Activated gamma-delta T cell treated with Interleukin-2 at 50 U/mL for 16 hours (primary cell): ENCODE measurements around the gene NTN1.

ENCODE experiments used
- DNase-seq: peaks from one replicate; pipeline ENCODE4 v3.0.0-alpha.2; 2020

The NTN1 gene

DNA sequence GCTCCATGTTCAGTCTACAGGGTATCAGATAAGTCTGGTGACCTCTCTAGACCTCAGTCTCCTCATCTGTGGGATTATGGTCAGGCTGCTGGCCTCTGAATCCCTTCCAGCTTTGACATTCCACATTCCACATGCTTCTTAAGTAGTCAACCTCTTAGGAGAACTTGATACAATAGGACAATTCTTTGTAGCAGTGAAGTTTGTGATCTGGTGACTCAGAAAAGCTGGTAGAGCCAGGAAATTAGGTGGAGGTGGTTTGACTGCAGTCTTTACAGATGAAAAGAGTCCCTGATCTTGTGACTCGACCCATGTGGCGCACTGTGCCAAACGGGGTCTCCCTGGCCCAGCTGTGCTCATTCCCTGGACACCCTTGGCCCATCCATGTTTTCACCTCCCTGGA, 147.8 kb downstream of the NTN1 start:
- DNase-seq: no peak

DNA sequence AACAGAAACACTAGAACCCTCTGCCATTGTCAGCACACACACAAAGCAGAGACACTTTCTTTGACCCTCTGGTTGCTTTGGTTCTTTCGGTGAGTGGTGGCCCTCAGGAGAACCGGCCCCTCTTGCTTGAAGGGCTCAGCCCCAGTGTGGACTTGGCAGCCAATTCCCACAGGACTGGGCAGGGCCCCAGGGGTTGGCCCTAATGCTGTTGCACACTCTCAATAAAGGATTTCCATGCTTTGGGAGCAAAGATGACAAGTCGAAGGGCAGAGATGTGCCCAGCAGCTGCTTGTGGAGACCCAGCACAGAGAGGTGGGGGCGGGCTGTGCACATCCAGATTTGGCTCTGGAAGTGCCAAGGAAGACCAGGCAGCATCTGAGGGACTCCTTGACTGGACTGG, 149.0 kb downstream of the NTN1 start:
- DNase-seq: no peak

DNA sequence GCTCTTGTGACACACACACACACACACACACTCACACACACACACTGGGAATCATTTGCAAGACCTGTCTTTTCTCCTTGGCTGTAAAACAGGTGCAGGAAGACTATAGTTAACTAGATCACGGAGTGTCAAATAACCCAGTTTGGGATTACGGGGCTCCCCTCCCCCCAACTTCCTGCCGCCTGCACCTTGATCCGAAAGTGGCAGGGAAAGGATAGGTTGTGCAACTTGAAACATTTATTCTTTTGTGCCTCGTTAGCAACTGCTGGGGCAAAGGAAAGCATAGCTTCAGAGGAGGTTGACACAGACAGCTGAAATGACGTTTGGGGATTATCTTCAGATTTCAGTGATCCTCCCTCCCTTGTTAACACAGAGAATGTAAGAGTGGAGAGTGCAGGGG, 149.5 kb downstream of the NTN1 start:
- no peak for DNase-seq

DNA sequence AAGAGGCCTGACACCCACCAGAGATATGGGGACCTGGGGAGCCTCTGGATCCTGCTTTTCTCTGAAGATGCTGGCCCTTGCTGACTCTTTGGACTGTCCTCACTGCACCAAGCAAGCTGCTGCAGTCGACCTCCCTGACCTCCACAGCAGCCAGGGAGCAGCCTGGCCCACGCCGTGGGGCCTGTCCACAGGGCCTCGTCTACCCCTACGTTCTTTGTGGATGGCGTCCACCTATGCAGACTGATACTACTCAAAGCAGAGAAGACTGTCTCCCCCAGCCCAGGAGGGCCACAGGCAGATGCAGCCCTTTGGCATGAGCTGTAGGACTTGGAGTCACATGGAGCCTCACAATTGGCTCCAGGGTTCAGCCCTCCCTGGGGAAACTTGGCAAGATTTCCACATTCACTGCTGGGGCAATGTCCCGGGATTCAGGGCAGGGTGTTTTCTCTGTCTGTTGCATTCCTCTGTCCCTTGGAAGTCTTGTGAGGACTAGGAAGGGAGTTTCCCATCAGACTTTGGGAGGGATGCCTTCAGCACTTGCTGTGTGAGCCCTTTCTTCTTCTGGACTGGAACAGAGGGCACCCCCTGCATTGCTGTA, 152.2 kb downstream of the NTN1 start:
- DNase-seq: no peak

DNA sequence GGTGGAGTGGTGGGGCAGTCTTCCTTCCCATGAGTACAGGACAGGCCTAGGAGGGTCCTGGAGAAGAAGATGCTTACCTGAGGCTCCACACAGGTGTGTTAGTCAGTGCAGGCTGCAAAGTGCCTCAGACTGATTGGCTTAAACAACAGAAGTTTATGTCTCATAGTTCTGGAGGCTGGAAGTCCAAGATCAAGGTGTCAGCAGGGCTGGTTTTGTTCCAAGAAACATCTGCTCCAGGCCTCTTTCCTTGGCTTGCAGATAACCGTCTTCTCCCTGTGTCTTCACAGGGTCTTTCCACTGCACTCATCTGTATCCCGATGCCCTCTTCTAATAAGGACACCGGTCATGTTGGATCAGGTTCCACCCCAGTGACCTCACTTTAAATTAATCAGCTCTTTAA, 153.0 kb downstream of the NTN1 start:
- no peak for DNase-seq

DNA sequence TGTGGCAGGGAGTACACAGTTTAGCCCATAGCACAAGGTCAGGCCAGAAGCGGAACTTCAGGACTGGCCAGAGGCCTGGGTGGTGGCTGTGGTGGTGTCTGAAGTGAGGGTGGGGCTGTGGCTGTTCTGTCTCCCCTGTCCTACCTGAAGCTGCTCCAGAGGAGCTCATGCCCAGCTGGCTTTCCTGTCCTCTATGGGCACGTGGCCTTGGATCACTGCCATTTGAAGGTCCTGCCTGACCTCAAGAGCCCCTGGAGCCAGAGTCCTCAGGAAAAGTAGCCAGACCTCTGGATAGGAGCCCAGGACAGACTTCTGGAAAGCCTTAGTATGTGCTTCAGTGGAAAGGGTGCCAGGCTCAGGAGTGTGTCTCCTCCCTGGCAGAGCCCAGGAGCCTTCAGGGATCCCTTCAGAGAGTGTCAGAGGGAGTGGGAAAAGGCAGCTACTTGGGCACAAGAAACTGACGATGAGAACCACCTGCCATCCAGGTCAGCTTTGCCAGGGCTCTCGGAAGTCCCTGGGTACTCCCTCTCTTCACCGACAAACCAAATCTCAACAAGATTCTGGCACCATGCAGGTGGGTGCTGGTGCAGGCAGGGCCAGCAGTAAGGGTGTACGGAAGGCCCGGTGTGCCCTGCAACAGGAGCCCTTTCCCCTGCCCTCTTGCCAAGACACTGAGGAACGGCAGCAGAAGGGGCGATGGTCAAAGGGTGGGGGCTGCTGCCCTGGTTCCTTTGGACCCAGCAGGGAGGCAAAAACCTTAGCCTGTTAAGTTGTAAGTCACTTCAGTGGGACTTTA, 153.7 kb downstream of the NTN1 start:
- DNase-seq: no peak

DNA sequence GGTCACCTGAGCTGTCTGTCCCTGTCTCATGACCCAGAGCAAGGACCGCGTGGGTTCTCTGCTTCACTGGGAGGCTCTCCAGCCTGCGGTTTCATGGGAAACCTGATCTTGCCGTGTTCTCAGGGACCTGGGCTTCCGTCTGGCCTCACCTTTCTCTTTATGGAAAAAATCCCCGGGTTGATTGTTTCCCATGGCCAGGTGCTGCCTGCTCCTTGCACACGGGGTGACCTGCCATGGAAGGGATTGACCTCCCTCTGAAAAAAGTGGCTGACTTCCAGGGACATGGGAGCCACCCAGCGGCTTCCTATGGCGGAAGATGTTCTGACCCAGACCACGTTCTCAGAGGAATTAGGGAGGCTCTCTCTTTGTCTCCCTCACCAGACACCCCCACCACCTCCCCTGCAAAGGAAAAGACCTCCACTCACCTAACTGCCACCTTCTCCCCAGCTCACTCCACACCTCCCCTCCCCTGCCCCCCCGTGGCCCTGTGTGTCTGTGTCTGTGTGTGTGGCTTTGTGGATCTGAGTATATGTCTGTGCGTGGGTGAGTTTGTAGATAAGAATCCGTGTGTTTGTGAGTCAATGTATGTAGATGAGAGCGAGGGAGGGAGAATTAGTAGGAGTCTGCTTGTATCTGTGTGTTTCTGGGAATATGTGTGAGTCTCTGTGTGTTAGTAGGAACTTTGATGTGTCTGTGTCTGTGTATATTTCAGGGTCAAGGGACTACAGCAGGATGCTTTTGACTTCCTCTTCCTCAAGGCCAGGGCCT, 154.6 kb downstream of the NTN1 start:
- DNase-seq: no peak

DNA sequence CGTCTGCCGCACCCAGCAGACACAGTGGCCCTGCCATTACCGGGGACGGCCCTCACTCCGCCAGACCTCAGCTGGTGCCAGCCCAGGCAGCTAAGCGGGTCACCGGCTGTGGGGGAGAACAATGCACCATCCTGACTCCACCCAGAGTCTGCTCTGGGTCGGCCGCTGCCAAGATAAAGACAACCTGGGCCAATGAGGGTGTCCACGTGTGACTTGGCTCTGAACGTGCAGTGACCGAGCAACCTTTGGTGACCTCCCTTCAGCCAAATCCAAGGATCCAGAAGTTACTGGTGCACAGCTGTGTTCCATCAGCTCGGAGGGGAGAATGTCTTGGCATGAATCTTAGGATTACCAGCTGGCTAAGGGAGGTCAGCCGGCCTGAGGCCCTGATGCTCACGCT, 155.9 kb downstream of the NTN1 start:
- DNase-seq: no peak

DNA sequence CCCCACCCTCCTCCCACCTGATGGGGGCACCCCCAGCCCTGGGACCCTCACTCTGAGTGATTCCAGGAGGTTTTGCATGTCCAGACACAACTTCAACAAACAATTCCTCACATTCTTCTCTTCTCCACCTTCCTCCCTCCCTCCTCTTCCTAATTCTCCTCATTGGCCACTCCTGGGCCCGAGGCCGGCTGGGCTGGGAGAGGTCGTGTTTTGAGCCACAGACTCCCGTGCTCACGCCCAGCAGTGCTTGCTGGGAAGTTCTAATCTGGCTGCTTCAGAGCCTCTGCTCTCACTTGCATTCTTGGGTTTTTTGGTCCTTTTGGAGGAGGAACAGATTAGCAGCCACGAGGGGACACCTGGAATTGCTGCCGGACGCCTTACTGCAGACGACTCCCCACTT, 157.0 kb downstream of the NTN1 start:
- no peak for DNase-seq

DNA sequence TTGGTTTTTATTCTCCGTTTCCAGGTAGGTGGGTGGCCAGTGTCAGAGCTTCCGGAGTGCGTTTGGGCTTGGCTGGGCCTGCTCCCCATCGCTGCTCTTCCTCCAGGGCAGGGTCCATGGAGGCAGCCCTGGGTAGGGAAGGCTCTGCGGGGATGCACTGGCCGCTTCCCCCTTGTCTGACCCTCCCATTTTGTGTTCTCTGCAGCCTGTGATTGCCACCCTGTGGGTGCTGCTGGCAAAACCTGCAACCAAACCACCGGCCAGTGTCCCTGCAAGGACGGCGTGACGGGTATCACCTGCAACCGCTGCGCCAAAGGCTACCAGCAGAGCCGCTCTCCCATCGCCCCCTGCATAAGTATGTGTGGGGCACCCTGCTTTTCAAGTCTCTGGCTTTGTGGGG, 158.3 kb downstream of the NTN1 start:
- DNase-seq: no peak

DNA sequence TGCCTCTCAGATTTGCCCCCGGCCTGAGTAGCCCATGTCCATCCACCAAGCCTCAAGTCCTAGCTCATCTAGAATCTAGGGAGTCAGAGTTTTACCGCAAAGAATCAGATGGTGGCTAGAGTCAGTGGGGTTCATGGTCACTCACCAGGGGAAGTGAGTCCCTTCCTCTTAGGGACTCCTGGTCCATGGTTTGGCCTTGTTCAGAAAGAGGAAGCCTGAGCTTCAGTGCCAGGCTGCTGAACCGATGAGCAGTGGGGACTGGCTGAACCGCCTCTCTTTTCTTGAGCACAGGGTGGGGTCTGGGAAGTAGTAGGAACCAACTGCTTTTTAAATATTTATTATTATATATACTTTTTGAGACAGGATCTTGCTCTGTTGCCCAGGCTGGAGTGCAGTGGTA, 160.3 kb downstream of the NTN1 start:
- DNase-seq: no peak

DNA sequence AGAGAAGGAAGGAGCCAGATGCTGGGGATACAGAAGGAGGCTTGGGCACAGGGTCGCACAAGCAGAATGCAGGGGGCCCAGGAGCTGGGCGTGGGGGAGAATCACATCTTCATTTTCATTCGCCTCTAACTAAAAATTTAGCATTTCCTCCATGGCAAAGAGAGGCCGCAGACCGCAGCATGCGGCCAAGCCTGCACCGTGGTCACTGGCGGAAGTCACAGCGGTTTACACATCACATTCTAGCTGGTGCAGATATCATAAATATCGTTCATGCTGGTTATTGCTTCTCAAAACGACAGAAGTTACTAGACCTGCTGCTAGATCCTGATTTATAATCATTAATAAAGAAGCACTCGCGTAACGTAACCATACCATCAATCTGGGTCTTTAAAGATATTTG, 162.0 kb downstream of the NTN1 start:
- no peak for DNase-seq

DNA sequence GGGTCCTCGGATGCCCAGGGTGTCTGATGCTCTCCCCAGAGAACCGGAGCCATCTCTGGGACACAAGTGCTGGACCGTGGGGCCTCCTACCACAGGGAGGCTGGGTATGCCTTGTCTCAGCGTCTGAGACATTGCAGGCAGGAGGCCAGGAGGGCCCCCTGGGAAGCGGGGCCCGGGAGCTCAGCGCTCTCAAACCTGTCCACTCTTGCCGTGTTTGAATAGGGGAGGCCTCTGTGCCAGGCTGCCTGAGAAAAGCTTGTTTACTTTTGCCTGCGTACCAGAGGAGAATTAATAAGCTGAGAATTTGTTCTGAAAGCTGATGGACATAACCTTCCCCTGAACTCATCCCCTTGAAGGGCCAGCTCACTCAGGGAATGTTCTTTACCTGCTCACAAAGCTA, 163.8 kb downstream of the NTN1 start:
- DNase-seq: no peak

DNA sequence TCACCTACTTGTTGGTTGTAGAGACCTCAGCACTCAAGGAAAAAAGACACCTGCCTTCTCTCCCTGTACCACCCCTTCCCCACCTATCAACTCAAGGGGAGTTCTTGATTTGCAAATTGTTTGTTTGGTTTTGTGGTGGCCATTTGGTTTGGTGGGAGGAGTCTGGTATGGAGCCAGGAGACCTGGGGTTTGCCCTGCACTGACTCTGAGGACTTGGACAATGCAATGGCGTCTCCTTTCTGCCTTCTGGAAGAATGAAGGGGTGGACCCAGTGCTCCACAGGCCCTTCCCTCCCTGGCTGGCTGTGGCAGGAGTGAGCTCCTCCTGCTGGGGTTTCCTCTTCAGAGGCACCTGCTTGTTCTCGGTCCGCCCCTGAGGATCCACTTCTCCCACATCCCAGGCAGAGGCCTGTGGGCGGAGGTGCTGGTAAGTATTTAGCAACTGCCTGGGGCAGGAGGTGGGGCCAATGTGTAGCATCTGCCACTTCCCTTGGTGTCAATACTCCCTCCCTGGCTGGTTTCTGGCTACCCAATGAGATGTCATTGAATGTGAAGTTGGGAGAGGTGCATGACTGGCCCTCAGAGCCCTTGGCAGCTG, 164.5 kb downstream of the NTN1 start:
- DNase-seq: no peak

DNA sequence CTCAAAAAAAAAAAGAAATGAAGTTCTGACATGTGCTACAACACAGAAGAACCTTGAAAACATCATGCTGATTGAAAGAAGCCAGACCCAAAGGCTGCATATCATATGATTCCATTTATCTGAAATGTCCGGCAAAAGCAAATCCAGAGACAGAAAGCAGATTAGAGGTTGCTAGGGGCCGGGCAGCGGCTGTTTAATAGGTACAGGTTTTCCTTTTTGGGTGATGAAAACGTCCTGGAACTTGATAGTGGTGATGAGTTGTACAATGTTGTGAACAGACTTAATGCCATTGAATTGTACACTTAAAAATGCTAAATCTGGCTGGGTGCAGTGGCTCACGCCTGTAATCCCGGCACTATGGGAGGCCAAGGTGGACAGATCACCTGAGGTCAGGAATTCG, 166.5 kb downstream of the NTN1 start:
- DNase-seq: no peak

DNA sequence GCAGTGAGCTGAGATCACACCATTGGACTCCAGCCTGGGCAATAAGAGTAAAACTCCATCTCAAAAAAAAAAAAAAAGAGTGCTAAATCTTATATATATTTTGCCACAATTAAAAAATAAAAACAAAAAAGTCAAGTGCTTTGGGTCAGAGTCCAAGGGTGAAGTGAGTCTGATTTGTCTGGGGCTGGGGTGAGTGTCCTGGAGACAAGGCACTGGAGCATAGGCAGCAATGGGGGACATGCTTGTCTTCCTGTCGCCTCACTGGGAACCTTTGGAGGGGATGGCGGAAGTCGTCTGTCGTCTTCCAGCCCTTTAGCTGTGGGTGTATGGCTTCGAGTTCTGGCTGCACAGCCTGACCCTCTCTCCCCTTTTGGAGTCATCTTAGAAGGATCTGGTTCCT, 167.1 kb downstream of the NTN1 start:
- no peak for DNase-seq

DNA sequence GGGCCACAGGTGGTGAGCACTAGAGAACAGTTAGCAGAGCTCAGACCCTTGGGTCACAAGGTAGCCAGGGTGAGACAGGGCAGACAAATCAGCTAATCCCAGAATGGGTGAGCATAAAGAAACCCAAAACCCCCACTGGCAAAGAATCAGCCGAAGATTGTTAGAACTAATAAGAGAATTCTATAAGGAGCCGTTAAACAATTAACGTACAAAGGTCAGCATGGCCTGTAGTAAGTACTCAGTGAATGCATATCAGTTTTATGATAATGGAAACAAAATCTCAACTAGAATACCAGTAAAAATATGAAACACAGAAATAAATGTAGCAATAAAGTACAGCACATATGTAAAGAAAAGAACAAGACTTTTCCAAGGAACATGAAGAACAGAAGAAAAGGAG, 168.6 kb downstream of the NTN1 start:
- DNase-seq: no peak

DNA sequence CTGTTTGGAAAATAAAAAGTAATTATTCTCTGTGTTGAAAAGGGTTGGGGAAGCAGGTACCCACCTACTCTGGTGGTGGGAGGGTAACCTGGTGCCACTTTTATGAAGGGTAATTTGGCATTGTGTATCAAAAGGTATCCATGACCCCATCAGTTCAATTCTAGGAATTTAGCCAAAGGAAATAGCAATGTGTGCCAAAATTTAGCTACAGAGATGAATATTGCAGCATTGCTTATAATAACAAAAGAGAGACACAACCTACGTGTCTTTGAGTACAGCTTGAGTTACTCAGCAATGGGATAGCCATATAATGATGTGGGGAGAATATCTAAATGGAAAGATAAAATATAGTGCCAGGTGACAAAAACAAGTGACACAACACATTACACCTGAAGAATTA, 170.7 kb downstream of the NTN1 start:
- no peak for DNase-seq

DNA sequence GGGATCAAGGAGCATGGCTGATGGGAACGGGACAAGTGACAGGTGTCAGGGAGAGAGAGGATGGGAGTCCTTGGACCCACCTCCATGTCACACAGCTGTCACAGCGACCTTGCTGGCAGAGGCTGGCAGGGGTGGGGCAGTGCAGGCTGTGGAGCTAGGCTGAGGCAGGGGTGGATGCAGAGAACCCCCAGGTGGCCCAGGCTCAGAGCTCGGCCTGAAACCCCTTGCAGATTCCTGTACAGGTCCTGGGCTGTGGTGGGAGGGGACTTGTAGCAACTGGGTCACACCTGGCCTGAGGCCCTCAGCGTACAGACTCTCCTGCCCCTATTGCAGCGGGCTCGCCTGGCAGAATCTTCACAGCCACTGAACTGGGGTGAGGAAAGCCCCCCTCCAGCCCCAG, 174.1 kb downstream of the NTN1 start:
- DNase-seq: no peak

DNA sequence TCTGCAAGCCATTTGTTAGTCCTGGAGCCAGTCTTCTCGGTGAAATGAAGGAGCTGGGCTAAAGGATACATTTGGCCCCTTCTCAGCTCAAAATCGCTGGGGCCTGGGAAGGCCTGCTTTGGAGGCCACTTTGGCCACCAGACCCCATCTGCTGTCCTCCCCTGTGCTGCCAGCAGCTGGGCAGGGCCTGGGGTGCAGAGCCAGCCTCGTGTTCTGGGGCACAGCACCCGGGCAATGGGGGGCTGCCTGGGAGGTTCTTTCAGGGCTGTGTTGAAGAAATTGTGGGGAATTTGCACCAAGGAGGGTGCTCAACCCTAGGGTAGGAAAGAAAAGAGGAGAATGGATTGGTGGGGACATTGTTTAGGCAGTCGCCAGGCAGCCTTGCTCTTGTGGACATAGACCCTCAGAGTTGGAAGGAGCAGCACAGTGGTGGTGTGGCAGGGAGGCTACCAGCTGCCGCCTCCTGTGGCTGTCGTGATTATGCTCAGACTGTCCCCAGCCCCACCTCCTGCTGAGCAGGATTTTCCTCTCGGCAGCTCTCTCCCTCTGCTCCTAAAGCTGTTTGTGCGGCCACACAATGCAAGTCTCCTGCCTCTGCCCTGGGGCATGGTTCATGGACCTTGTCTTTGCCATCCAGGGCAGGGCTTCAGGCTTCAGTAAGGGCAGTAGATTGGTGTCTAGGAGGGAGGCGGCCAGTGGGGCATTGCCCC, 174.8 kb downstream of the NTN1 start:
- no peak for DNase-seq

DNA sequence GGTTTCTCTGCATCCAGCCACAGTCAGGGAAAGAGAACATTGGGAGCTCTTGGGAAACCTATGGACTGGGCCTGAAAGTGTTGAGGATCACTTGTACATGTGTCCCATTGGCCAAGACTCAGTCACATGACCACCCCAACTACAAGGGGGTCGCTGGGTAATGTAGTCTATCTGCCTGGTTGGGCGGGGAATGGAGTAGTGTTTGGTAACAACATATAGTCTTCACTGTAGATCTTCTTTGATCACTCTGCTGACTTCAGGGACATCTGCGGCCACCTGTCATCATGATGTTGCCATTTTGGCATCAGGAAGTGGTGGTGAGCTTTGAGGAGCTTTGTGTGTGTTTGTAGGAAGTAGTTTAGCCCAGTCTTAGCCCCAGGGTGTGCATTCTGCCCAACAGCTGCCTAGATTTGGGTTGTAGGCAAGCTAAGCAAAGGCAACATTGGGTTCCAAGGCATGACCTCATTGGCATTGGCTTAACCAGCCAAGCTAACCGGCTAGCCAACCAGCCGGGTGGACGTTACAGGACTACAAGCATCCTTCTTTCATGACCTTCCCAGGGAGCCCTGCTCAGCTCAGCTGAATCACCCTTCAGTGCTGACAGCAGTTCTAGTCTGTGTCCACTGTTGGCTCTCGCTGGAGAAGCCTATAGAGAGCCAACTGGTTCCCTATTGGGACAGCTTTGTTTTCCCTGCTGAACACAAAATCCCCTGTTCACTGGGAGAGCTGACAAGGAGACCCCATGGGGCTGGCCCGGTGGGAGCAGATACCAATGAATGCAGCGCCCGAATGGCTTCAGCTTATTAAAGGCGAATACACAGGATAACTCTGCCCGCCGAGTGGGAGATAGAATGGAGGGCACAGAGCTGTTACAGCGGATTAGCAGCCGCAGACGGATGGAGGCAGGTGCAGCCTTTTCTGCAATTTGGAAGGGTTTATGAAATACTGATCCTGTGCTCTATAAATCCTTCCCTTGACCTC, 178.6 kb downstream of the NTN1 start:
- DNase-seq: no peak
